SK-N-MC (cell line): ENCODE results near the gene TMEM39A.

ENCODE experiments used
- EZH2 ChIP-seq: fragments of 200-600 bp; sonication (generic); IDR thresholded peaks from one replicate; pipeline ENCODE4 v1.6.1; 2017; ENCODE audit warnings: antibody characterized with exemption
- FOXP2 ChIP-seq: optimal IDR thresholded peaks from 2 replicates; pipeline ENCODE3; 2011; ENCODE audit warnings: mild to moderate bottlenecking, moderate library complexity; ENCODE audit not compliant: insufficient read depth; ENCODE audit errors: extremely low read length, control extremely low read depth
- POLR2AphosphoS5 ChIP-seq: IDR thresholded peaks from 2 replicates; pipeline ENCODE4 v1.6.1; 2012; ENCODE audit warnings: mild to moderate bottlenecking, low read depth, low read length, borderline replicate concordance

DNA sequence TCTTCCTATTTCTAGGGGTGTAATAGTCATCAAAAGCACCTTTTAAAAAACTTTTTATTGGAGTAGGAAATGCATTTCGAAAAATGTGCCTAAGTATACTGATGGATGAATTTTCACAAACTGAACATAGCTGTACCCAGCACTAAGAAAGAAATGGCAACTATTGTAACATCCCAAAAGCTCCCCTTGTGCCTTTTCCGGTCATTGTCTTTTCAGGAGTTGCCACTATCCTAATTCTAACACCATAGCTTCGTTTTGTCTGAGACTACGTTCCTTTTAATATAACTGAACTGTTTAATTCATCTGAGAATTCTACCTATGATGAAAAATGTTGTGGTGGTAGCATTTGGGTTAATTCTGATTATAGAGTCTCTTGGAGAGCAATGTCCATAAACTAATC is 36.9 kb upstream of the TMEM39A start:
- TF ChIP-seq EZH2, result no peak
- TF ChIP-seq POLR2AphosphoS5, result no peak
- no peak for TF ChIP-seq FOXP2
